NOMO-1 treated with DMSO at 0.1 percent for 48 hours (cell line): ENCODE data around the gene FEM1B.

Experiments
- DNase-seq: peaks from one replicate; lab custom pipeline; 2025; ENCODE audit not compliant: unreplicated experiment; lab: John Stamatoyannopoulos, UW

Gene FEM1B

DNA sequence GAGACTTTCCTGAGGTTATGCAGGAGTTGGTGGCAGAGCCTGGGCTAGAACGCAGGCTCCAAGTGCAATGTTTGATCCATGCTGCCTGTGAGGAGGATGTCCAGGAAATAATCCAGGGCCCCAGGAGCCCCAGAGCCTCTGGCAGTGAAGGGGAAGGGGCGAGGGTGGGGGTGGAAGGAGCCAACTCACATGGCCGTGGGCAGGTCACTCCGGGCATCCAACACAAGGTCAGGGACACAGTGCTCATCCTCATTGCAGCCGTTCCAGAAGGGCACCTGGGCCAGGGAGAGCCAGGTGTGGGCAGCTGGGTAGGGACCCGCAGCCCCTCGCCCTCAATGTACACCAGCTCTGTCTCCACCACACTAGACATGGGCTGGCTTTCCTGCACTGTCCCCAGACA is 43.7 kb downstream of the FEM1B start:
- DNase-seq: no peak

DNA sequence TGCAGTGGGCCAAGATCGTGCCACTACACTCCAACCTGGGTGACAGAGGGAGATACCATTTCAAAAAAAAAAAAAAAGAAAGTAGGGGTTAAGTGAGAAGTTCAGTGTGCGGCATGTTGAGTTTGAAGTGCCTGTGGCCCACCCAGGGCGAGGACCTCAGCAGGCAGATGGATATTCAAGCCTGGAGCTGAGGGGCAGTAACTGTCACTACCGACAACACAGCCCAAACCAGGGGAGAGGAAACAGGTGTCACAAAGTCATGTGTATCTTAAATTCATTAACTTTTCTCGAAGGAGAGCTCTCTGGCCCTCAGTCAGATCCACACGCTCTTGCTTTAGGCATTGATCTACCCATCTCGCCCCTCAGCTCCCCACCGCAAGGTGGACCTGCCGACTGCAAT is 45.3 kb downstream of the FEM1B start:
- DNase-seq: no peak

DNA sequence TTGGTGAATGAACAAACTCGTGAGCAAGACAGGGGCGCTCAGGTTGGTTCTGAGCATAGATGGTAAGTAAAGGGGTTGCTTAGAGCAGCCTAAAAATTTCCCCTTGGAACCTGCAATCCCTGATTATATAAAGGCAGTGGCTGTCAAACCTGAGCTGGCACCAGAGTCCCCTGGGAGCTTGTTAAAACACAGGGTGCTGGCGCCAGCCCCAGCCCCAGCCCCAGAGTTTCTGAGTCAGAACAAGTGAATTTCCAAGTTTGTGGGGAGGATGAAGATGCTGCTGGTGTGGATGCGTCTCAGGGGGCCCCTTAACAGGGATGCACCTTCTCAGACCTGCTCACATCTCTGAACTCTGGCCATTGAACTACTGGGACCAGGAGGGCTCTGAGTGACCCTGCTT is 48.2 kb downstream of the FEM1B start:
- DNase-seq: no peak

DNA sequence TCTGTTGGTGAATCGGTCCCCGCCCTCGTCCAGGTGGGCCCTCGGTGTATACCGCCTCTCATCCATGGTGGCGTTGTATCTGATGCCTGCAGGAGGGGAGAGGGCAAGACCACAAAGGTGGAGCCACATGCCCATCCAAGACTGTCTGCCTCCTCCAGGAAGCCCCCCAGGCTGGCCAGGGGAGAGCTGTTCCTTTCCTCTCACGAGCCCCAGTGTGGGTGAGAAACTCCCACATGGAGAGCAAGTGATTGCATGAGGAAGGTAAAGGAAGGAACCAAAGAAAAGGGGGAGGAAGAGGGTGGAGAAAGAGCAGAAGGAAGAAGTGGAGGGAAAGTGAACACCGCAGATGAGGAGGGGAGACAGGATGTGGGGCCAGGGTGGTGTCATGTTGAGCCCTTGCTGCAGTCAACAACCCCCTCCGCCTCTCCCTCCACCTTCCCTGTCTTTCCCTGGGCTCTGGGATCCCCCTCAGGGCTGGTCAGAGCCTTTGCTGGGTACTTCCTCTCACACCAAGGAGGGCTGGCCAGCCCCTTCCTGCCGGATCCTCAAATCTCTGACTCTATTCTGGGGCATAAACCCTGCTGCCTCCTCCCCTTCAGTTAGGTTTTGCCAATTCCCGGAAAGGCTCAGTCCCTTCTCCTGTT is 49.3 kb downstream of the FEM1B start:
- DNase-seq: peak; percentile 13

DNA sequence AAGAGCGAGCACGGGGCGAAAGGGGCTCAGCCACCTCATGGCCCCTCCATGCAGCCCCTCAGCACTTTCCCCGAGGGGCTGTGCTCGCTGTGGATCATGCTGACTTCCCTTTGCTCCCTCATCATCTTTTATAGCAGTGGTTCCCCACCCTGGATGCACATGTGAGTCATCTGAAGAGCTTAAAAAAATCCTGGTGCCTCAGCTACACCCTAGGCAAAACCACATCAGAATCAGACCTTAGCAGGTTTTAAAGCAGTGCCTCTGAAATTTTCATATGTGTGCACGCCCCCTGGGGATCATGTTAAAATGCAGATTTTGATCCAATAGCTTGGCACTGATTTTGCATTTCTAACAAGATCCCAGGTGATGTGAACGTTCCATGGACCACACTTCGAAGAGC is 50.9 kb downstream of the FEM1B start:
- DNase-seq: no peak

DNA sequence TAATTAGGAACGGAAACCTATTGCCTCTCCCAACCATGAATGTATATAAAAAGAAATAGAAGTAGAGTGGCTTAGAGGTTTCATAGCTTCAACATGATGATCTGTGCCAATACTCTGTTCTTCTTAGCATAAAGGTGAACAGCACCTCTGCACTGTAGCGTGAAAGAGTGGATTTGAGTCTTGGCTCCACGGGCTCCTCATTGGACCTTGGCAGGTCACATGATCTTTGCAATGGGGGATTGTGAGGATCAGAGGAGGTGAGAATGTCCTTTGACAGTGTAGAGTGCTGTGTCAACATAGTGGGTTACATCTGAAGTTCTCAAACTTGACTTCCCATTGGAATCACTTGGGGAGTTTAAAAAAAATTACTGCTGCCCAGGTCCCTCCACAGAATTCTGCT is 51.4 kb downstream of the FEM1B start:
- no peak for DNase-seq

DNA sequence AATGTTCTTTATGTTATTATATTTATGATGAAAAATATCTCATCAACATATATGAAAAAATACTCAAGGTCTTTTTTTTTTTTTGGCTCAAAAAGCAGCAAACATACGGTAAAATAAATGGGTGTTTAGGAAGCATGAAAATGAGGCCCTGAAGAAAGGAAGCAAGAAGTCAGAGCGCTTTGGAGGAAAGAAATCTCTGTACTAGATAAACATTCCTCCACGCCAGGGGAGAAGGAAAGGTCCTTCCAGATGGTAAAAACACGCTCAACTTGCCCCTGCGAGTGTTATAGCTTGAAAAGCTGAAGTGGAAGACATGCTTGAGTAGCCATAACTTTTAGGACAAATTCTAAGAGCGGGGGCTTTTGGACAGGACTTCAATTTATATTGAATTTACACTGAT is 52.9 kb downstream of the FEM1B start:
- DNase-seq: no peak

DNA sequence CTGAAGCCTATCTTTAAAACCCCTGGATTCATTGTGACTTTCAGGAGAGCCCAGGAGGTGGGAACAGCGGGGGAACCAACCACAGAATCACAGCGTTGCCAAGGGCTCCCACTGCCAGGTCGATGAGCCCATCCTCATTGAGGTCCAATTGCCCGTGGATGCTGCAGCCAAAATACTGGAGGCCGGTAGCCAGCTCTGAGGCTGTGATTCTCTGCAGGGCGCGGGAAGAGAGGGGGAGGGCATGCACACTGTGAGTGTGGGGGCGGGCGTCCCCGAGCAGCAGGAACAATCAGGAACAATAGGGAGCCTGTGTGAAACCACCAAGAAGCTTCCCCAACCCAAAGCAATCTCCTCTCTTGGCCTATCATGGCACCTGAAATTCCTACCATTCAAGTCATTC is 53.4 kb downstream of the FEM1B start:
- no peak for DNase-seq

DNA sequence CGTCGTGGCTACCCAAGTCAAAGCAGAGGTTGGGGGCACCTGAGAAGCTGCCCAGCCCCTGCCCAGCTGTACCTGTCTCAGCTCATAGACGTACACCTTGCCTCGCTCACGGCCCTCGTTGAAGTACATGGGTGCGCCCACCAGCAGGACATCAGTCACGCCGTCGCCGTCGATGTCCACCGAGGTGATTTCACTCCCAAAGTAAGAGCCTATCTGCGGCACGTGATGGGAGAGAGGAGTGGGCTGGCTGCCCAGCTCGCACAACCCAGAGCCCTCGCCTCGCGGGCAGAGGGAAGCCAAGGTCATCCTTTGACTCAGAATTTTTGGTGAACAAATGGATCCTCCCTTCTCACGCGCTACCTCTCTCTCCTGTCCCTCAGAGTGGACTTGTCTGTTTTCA is 54.7 kb downstream of the FEM1B start:
- DNase-seq: no peak

DNA sequence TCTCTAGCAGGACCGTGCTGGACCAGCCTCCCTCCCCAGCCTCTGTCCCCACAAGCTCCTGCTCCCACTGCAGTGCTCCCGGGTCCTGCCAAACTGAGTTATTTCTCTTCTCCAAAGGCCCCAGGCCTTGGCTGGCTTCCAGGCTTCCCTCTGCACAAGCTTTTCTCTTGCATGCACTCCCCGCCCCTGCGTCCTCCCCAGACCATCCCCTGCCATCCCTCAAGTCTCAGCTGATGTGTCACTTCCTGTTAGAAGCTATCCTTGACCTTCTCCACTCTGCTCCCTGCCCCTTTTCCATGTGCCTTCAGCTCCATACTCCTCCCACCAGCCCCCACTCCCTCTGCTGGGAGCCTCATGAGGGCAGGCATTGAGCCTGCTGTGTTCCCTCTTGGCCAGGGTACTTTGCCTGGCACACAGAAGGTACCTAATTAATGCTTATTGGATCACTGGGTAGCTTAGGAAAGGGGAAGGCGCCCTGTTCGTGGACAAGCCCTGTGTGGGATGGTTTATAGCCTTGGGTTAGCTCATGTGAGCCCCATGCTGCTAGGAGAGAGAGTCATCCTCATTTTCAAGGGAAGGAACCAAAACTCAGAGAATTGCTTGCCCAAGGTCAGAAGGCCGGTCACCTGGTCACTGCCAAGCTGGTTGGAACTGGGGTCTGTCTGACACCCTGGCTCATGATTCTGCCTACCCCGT is 56.4 kb downstream of the FEM1B start:
- DNase-seq: no peak

DNA sequence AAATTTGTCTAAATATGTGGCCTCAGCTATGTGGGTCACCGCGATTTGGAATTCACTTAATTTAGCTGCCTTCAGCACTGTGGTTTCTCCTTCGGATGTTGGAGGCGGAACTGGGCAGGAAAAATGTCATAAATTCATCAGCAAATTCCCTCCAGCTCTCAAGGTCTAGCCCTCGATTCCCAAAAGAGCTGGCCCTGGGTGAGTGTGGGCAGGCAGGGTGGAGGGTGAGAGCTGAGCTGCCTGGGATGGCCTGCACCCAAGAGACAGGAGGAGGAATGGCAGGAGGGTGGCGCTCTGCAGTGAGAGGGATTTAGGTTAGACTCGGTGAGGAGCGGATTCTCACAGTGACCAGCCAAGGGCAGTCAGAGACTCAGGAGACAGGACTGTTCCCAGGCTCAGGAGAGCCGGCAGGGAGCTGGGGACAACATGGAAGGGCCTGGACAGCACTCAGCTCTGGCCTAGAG is 57.1 kb downstream of the FEM1B start:
- no peak for DNase-seq

DNA sequence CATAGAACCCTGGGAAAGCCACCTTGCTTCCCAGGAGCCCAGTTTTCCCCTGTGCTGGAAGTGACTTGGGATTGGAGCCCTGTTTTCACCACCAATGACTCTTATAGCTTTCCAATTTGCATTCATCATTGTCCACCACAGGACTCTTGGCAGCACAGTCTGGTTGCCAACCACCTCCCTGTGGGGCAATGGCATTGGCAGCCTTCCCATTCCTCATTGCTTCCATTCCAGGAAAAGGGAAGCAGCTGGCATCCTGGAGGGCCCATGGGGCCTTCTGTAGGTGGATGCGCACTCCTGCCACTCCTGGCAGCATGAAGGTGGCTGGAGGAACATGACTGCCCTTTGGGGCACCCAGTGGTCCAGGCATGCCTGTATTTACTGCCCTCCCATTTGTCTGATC is 57.7 kb downstream of the FEM1B start:
- DNase-seq: no peak

DNA sequence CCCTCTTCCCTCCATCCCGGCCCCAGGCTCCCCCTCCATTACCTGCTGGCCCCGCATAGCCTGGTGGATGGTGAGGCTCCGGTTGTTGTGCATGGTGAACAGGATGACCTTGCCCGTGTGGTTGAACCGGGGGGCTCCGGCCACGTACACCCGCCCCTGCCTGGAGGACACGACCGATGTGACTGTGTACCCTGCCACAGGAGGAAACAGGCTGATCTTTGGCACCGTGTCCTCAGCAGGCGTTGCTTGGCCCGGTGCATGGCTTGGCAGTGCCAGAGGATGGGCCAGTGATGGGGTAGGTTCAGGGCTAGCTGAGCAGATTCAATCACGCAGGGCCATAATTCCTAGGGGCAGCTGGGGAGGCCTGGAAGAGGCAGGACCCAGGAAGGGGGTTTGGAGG is 58.1 kb downstream of the FEM1B start:
- DNase-seq: no peak

DNA sequence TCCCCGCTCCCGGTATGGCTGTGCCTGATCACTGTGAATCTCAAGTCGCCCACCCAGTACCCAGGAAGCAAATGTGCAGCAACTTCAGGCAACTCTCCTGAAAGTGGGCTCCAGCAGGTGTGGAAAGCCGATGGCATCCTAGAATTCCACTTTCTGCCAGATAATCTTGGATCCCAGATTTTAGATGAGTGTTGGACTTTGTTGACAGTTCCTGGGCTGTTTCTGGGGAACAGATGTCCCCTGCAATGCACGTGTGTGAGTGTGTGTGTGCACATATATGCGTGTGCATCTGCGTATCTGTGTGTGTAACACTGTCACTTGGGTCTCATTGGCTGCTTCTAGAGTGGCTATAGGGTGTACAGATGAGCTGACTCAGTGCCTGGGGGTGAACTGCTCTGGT is 59.0 kb downstream of the FEM1B start:
- DNase-seq: no peak

DNA sequence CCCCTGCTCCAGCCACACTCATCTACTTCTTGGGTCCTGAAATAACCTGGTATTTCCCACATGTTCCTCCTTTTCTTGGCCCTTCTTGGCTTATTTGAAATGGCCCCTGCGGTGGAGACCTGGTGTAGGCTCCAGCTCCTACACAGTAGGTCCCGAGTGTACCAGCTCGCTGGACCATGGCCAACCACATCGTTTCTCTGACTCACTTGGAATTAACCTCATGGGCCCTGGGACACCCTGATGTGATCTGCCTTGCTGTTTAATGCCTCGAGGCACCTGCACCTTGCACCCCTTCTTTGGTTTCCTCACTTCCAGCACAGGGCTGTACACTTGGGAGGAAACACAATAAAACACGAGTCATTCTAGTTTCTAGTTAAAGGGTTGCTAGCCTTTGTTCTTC is 60.3 kb downstream of the FEM1B start:
- DNase-seq: no peak

DNA sequence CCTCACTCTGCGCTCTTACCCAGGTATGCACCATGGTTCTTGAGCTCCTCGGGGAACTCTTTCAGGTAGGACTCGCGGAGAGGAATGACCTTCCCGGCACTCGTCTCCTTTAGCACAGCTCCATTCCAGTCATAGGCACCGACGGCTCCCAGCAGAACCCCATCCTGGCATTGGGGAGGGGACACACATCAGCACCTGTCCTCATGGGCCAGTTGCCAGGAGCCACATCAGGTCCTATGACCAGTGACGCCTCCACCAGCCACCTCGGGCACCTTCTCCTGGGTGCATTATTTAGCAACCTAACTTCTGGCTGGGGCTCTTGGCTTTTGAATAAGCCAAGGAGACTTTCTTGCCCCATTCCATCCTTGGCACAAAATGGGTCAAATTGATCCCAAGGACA is 61.9 kb downstream of the FEM1B start:
- DNase-seq: no peak

DNA sequence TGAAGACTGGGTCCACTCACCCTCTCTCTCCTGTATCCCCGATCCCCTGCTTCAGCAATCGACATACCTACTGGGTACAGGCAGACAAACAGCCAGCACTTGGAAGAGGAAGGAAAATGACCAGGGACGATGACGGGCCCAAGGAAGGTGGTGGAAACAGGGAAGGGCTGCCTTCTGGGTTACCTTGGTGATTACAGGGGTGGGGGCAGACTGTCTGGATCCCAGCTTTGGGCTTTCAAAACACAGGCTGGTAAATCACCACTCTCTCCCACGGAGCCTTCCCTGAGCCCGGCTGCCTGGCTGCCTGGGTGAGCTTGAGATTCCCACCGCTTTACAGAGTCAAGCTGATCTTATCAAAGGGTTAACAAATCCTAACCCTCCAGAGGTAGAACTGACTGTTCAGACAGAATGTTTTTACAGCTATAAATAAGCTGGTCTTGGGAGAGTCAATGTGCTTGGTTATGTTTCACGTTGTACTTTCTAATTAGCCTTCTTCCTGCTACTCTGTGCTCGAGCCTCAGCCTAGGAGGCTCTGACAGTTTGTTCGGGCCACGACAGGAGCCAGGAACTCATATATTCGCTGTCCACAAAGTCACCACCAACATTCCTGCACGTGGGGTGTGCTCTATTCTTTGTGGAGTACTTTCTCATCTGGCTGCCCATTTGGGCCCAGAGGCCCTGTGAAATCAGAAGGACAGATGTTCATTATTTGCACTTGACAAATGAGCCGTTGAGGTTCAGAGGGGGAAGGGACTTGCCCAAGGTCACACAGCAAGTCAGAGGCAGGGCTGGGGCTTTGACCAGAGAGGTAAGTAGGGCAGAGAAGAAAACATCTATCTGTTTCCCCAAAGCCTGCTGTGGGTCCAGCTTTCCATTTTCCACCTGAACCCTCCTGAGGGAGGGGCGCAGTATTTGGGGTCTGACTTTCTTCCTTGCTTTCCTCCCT is 63.5 kb downstream of the FEM1B start:
- no peak for DNase-seq

DNA sequence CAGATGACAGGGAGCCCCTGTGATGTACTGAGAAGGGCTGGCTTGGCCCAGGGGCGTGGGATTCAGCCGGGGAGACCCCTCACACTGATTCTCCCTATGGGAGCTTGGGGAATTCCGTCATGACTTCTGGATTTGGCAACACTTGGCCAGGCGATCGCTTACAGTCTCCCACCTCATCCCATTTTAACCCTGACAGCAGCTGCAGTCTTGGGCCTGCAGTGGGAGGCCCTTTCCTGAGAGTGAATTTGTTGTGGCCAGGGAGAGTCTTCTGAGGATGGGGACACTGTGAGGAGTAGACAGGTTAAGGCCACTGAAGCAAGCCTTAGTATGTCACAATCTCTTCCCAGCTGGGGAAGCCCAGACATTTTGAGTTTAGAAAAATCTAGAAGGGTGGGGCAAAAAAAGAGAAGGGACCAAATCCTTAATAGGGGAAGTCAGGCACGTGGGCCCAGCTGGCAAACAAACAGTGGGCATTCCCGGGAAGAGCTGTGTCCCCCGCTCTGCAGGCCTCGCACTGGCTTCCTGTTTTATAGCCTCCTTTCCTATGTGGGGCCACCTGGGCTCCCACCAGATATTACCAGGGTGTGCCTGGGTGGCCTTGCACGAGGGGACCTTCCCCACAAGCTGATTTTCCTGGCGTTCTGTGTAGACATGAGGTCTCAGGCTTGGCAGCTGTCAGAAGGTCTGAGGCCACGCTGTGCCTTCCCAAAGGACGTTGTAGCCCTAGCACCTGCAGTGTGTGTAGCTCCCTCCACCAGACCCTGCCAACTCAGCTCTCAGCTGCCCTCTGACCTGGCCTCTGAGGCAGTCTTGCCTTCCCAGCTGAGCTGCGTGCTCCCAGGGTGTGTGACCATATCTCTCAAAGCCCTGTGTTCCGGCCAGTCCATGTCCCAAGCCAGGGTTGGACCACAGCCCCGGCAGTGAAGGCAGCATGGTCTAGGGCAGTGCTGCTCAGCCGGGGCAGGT is 64.5 kb downstream of the FEM1B start:
- DNase-seq: peak; percentile 7

DNA sequence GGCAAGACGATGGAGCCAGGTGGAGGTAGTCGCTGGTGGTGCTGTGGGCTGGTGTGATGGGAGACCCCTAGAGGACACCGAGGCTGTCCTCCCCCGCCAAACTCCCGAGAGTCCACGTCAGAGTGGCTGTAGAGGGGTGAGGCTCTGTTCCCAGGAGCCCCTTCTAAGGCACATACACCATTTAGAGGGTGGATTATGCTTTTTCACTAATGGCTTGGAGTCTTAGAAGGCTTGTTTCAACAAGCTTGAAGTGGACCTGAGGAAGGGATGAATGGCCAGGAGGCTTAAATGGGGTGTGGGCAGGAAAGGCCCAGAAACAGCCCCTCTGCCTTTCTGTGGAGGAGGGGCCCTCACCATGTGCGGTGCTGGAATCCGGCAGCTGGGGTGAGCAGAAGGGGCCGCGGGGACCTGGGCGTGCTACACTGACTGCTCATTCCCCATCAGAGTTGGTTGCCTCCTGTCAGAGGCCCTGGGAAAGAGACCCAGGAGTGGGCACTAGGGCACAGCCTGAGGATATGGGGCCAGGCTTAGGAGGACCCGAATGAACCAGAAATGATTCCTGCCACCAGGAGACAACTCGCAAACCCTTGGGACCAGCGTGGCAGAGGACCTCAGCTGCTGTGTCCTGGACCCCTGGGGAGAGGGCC is 66.2 kb downstream of the FEM1B start:
- DNase-seq: no peak

DNA sequence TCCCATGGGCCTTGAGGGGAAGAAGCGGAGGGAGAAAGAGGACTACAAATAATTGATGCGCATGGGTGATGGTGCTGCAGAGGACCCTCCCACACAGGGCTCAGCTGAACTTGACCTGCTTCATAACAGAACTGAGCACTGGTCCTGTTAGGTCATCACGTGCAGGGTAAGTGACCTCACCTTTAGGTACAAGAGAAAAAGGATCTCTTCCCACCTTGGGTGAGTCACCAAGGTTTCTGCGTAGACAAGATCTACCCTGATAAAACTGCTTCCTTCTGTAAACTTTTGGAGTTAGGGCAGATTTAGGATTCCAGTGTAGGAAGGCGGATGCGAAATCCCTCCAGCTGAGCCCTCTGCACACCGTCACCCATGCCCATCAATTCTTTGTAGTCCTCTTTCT is 67.1 kb downstream of the FEM1B start:
- no peak for DNase-seq
